Measurements from ENCODE around the gene CALHM3. TPM values are rescaled to one million over a fixed set of nuclear protein-coding genes. Genes with fewer than 3 reads are reported as not detected.

Gene CALHM3
- total RNA-seq, 5 donors from 2014 or later (not counting 1 experiment from before 2014, with no cell fraction given) = not detected

- no peak for DNase-seq
- no peak overlapping the region for H3K4me3 ChIP-seq (ENCODE audit: control insufficient read depth in 1 of 2, extremely low read depth in 1 of 2, low read length in 1 of 2)
- CTCF ChIA-PET = interaction anchor here in 1 of 2 donors (0.6 kb wide), 1 partner anchor 639 kb away, joined by 3 read pairs; no protein-coding TSS in a partner anchor
- H3K4me1 Mint-ChIP-seq = peaks cover 6 to 11% (median 10%) of the 10 kb centered on the region in 3 donors
- no peaks in the 10 kb centered on the region for H3K9me3 Mint-ChIP-seq
- no peaks in the 10 kb centered on the region for H3K36me3 ChIP-seq (ENCODE audit: control insufficient read depth in 2 of 2, extremely low read depth in 1 of 2, insufficient read depth in 1 of 2, low read length in 1 of 2)
- peaks cover 0 to 14% of the 10 kb centered on the region in 2 experiments for H3K4me1 ChIP-seq (ENCODE audit: control insufficient read depth in 1 of 2, extremely low read depth in 1 of 2, insufficient read depth in 2 of 2, low read length in 2 of 2)
- ATAC-seq (replicated peaks in 1 of 4) = no peak
- H3K27ac ChIP-seq (ENCODE audit: low read length) = no peak overlapping the region
- H3K27me3 ChIP-seq (replicated peaks in 1 of 2; ENCODE audit: control insufficient read depth in 2 of 2, extremely low read depth in 1 of 2, insufficient read depth in 2 of 2, low read length in 1 of 2) = peaks cover 3 to 51% of the 10 kb centered on the region in 2 experiments
- no peaks in the 10 kb centered on the region for H3K36me3 Mint-ChIP-seq
- peaks cover 48 to 56% of the 10 kb centered on the region in 2 donors for H3K27me3 Mint-ChIP-seq
- POLR2A ChIA-PET = no interaction called here
- H3K9me3 ChIP-seq = no peaks in the 10 kb centered on the region
- no peak overlapping the region for H3K27ac Mint-ChIP-seq
- no peak overlapping the region for H3K4me3 Mint-ChIP-seq
- 79% methylated on average over 4 of the region's 8 CpGs for WGBS (ENCODE audit: insufficient coverage)
Measured at GRCh38 chr10:103497161-103497915, 18.3 kb upstream of the CALHM3 start.

- CTCF ChIA-PET = no interaction called here
- Histone ChIP-seq H3K9me3 (no peaks in the 10 kb centered on the region), H3K36me3 (ENCODE audit: control insufficient read depth in 2 of 2, extremely low read depth in 1 of 2, insufficient read depth in 1 of 2, low read length in 1 of 2) (no peaks in the 10 kb centered on the region), H3K4me1 (ENCODE audit: control insufficient read depth in 1 of 2, extremely low read depth in 1 of 2, insufficient read depth in 2 of 2, low read length in 2 of 2) (peaks cover 0 to 21% of the 10 kb centered on the region in 2 experiments), H3K27ac (ENCODE audit: low read length) (no peak overlapping the region), H3K27me3 (replicated peaks in 1 of 2; ENCODE audit: control insufficient read depth in 2 of 2, extremely low read depth in 1 of 2, insufficient read depth in 2 of 2, low read length in 1 of 2) (peaks cover 3 to 47% of the 10 kb centered on the region in 2 experiments), H3K4me3 (ENCODE audit: control insufficient read depth in 1 of 2, extremely low read depth in 1 of 2, low read length in 1 of 2) (no peak overlapping the region)
- no CpG with 5 or more reads among the region's 3 CpGs for WGBS (ENCODE audit: insufficient coverage)
- Mint-ChIP-seq H3K27me3 (peaks cover 51 to 56% of the 10 kb centered on the region in 2 donors), H3K27ac (no peak overlapping the region), H3K9me3 (no peaks in the 10 kb centered on the region), H3K36me3 (no peaks in the 10 kb centered on the region), H3K4me1 (peaks cover 10 to 23% (median 11%) of the 10 kb centered on the region in 3 donors), H3K4me3 (peak overlapping the region in 2 of 3 donors; percentile 68 to 73)
- ATAC-seq (replicated peaks in 1 of 4) (no peak), DNase-seq (no peak)
- POLR2A ChIA-PET = no interaction called here
Measured at GRCh38 chr10:103495321-103495720, 16.3 kb upstream of the CALHM3 start.

GRCh38 chr10:103493916-103494877 lies 15.2 kb upstream of the CALHM3 start:
- Mint-ChIP-seq H3K9me3 (no peaks in the 10 kb centered on the region), H3K36me3 (no peaks in the 10 kb centered on the region), H3K4me1 (peaks cover 11 to 27% (median 17%) of the 10 kb centered on the region in 3 donors), H3K4me3 (peak overlapping the region; percentile 65 to 83 (median 68)), H3K27ac (no peak overlapping the region), H3K27me3 (peaks cover 44 to 48% of the 10 kb centered on the region in 2 donors)
- Histone ChIP-seq H3K27ac (ENCODE audit: low read length) (no peak overlapping the region), H3K27me3 (replicated peaks in 1 of 2; ENCODE audit: control insufficient read depth in 2 of 2, extremely low read depth in 1 of 2, insufficient read depth in 2 of 2, low read length in 1 of 2) (peaks cover 3 to 41% of the 10 kb centered on the region in 2 experiments), H3K36me3 (ENCODE audit: control insufficient read depth in 2 of 2, extremely low read depth in 1 of 2, insufficient read depth in 1 of 2, low read length in 1 of 2) (no peaks in the 10 kb centered on the region), H3K4me1 (ENCODE audit: control insufficient read depth in 1 of 2, extremely low read depth in 1 of 2, insufficient read depth in 2 of 2, low read length in 2 of 2) (peaks cover 0 to 24% of the 10 kb centered on the region in 2 experiments), H3K4me3 (ENCODE audit: control insufficient read depth in 1 of 2, extremely low read depth in 1 of 2, low read length in 1 of 2) (peak overlapping the region; percentile 33 to 49), H3K9me3 (no peaks in the 10 kb centered on the region)
- WGBS (ENCODE audit: insufficient coverage) = 3% methylated on average over 78 of the region's 92 CpGs
- DNase-seq (peak in 28 of 35 experiments; percentile 2 to 41 (median 25)), ATAC-seq (replicated peaks in 1 of 4) (peak; percentile 62 to 64 (median 64))
- ChIA-PET CTCF (interaction anchor here (0.5 to 1.7 kb wide), 2 partner anchors 11 to 115 kb away, joined by 3 to 9 read pairs; no protein-coding TSS in a partner anchor), POLR2A (no interaction called here)

GRCh38 chr10:103493362-103493915 lies 14.4 kb upstream of the CALHM3 start, which contains the start of gene NEURL1:
Gene NEURL1 (plus strand): TSS chr10:103493705. CDS start chr10:103494388, 683 bp downstream.
- peaks cover 0 to 24% of the 10 kb centered on the region in 2 experiments for H3K4me1 ChIP-seq (ENCODE audit: control insufficient read depth in 1 of 2, extremely low read depth in 1 of 2, insufficient read depth in 2 of 2, low read length in 2 of 2)
- peak within 1 kb of the TSS; percentile 38 to 56 for H3K4me3 ChIP-seq (ENCODE audit: control insufficient read depth in 1 of 2, extremely low read depth in 1 of 2, low read length in 1 of 2)
- Mint-ChIP-seq H3K4me3 (peak within 1 kb of the TSS; percentile 74 to 83 (median 80)), H3K27me3 (peaks cover 44 to 48% of the 10 kb centered on the region in 2 donors), H3K4me1 (peaks cover 11 to 27% (median 17%) of the 10 kb centered on the region in 3 donors), H3K9me3 (no peaks in the 10 kb centered on the region), H3K27ac (no peak within 1 kb of the TSS), H3K36me3 (no peaks in the 10 kb centered on the region)
- ChIA-PET POLR2A (interaction anchor here in 1 of 2 donors (0.5 kb wide), 1 partner anchor 1723 kb away, joined by 9 read pairs; no protein-coding TSS in a partner anchor), CTCF (interaction anchor here (0.5 to 1.7 kb wide), 2 partner anchors 10 to 115 kb away, joined by 3 to 9 read pairs; no protein-coding TSS in a partner anchor)
- no peaks in the 10 kb centered on the region for H3K9me3 ChIP-seq
- H3K27me3 ChIP-seq (replicated peaks in 1 of 2; ENCODE audit: control insufficient read depth in 2 of 2, extremely low read depth in 1 of 2, insufficient read depth in 2 of 2, low read length in 1 of 2) = peaks cover 3 to 45% of the 10 kb centered on the region in 2 experiments
- no peak within 1 kb of the TSS for H3K27ac ChIP-seq (ENCODE audit: low read length)
- ATAC-seq (replicated peaks in 1 of 4) (peak; percentile 32 to 54 (median 42)), DNase-seq (peak in 7 of 35 experiments; percentile 10 to 42 (median 29))
- no peaks in the 10 kb centered on the region for H3K36me3 ChIP-seq (ENCODE audit: control insufficient read depth in 2 of 2, extremely low read depth in 1 of 2, insufficient read depth in 1 of 2, low read length in 1 of 2)
- 3% methylated on average over 65 of the region's 65 CpGs for WGBS (ENCODE audit: insufficient coverage)

GRCh38 chr10:103492655-103493261 lies 13.7 kb upstream of the CALHM3 start:
- H3K27me3 ChIP-seq (replicated peaks in 1 of 2; ENCODE audit: control insufficient read depth in 2 of 2, extremely low read depth in 1 of 2, insufficient read depth in 2 of 2, low read length in 1 of 2) = peaks cover 3 to 45% of the 10 kb centered on the region in 2 experiments
- ATAC-seq (replicated peaks in 1 of 4) (no peak), DNase-seq (no peak)
- H3K27ac ChIP-seq (ENCODE audit: low read length) = no peak overlapping the region
- peak overlapping the region in 1 of 2 donors; percentile 56 for H3K4me3 ChIP-seq (ENCODE audit: control insufficient read depth in 1 of 2, extremely low read depth in 1 of 2, low read length in 1 of 2)
- no peaks in the 10 kb centered on the region for H3K9me3 Mint-ChIP-seq
- no peaks in the 10 kb centered on the region for H3K36me3 Mint-ChIP-seq
- H3K4me3 Mint-ChIP-seq = peak overlapping the region; percentile 74 to 83 (median 80)
- H3K4me1 ChIP-seq (ENCODE audit: control insufficient read depth in 1 of 2, extremely low read depth in 1 of 2, insufficient read depth in 2 of 2, low read length in 2 of 2) = peaks cover 0 to 24% of the 10 kb centered on the region in 2 experiments
- no peaks in the 10 kb centered on the region for H3K9me3 ChIP-seq
- POLR2A ChIA-PET = interaction anchor here in 1 of 2 donors (0.5 kb wide), 1 partner anchor 1723 kb away, joined by 9 read pairs; no protein-coding TSS in a partner anchor
- H3K4me1 Mint-ChIP-seq = peaks cover 11 to 27% (median 17%) of the 10 kb centered on the region in 3 donors
- peaks cover 43 to 47% of the 10 kb centered on the region in 2 donors for H3K27me3 Mint-ChIP-seq
- 84% methylated on average over 4 of the region's 5 CpGs for WGBS (ENCODE audit: insufficient coverage)
- CTCF ChIA-PET = interaction anchor here (0.6 to 1.7 kb wide), 2 partner anchors 9 to 31 kb away, joined by 9 to 18 read pairs; no protein-coding TSS in a partner anchor
- no peaks in the 10 kb centered on the region for H3K36me3 ChIP-seq (ENCODE audit: control insufficient read depth in 2 of 2, extremely low read depth in 1 of 2, insufficient read depth in 1 of 2, low read length in 1 of 2)
- H3K27ac Mint-ChIP-seq = no peak overlapping the region
